NCI-H524 (cell line): ENCODE data around the gene FARP1.

Experiments
- DNase-seq, 2 experiments: peaks; one replicate each; lab custom pipeline; 2025; lab: John Stamatoyannopoulos, UW

Gene FARP1, protein sequence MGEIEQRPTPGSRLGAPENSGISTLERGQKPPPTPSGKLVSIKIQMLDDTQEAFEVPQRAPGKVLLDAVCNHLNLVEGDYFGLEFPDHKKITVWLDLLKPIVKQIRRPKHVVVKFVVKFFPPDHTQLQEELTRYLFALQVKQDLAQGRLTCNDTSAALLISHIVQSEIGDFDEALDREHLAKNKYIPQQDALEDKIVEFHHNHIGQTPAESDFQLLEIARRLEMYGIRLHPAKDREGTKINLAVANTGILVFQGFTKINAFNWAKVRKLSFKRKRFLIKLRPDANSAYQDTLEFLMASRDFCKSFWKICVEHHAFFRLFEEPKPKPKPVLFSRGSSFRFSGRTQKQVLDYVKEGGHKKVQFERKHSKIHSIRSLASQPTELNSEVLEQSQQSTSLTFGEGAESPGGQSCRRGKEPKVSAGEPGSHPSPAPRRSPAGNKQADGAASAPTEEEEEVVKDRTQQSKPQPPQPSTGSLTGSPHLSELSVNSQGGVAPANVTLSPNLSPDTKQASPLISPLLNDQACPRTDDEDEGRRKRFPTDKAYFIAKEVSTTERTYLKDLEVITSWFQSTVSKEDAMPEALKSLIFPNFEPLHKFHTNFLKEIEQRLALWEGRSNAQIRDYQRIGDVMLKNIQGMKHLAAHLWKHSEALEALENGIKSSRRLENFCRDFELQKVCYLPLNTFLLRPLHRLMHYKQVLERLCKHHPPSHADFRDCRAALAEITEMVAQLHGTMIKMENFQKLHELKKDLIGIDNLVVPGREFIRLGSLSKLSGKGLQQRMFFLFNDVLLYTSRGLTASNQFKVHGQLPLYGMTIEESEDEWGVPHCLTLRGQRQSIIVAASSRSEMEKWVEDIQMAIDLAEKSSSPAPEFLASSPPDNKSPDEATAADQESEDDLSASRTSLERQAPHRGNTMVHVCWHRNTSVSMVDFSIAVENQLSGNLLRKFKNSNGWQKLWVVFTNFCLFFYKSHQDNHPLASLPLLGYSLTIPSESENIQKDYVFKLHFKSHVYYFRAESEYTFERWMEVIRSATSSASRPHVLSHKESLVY

DNA sequence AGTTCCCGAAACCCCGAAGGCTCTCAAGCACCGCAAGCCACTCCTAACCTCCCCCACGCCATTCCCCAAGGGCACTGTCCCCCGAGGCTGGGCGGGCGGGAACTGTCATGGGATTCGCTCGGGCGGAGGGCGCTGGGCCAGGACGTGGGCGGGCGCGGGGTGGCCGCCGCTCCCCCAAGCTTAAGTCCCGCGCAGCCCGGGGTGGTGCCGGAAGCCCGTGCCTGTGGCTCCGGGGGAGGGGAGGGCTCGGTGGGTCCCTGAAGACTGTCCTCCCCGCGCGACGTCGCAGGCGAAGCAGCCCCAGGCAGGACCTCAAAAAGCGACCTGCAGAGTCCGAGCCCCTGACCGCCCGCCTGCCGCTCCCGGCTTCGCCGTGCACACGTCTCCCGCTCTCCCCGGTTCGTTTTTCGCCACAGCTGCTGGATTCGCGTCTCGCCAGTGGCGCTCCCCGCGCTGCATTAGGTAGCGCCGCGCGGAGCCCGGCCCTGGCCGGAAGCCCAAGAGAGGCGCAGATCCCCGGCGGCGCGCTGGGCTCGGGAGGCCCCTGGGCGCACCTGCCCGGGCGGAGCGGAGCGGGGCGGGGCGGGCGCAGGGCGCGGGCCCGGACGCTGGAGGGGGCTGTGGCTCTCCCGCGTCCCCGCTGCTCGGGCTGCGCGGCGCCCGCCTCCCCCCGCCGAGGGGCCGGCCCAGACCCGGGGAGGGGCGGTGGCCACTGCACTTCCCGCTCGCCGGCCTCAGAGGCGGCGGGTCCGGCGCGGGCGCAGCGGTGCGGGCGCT lies at the start of gene FARP1:
Gene FARP1 (plus strand): TSS at position 715 of the 777 bp plus-strand sequence. CDS start 70,149 bp downstream, outside the sequence.
- peak; percentile 51 to 76 for DNase-seq

DNA sequence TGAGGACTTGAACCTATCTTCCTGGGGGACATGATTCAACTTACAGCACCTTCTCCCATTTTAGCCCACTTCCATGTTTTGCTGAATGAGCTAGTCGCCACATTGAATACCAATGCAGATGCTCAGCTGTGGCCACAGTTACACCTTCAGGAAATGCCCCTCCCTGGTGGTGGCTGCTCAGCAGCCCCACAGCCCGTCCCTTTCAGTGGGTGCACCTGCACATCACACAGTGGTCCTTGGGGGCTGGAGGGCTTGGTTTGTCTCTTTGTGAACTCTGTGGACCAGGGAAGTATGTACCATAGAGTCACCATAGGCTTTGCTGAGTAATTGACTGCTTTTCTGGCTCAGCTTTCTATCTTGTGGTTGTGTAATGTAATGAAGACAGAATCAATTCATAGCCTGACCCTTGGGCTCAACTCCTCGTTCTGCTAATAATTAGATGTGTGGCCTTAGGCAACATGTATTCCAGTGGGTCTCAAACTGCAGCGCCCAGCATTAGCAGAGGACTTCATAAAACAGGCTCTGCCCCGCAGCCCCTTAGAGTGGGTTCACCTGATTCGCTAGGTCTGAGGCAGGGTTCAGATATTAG lies 48.1 kb upstream of the FARP1 start:
- no peak for DNase-seq

DNA sequence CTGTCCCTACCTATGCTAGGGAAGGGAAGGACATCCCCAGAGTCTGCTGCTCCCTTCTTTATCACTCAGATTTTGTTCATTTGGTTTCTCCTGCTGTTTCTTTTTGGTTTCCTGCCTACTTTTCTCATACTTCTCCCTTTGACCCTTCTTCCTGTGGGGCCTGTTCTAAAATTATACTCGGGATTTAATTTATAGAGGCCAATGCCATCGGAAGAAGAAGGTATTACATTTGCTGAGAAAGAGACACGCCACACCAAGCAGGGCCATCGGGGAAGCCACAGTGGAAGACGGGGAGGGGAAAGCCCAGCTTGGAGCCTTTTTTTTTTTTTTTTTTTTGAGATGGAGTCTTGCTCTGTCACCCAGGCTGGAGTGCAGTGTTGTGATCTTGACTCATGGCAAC lies 46.8 kb upstream of the FARP1 start:
- no peak for DNase-seq

DNA sequence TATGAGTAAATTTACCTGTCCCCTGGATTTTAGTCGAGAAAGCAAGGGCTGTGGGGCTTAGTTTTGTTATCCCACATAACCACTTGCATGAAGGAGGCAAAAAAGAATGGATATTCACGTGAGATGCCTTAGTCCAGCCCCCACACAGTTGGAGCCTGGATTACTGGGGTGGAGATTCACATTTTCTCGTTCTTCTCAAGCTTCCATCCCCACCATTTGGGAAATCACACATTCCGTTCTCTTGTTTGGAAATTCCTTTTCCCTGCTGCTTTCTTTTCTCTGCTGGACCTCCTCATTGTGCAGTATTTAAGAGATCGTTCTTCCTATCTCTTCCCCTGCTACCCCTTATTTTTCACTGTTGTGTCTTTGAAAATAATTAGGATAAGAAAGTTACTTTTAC lies 45.1 kb upstream of the FARP1 start:
- no peak for DNase-seq

DNA sequence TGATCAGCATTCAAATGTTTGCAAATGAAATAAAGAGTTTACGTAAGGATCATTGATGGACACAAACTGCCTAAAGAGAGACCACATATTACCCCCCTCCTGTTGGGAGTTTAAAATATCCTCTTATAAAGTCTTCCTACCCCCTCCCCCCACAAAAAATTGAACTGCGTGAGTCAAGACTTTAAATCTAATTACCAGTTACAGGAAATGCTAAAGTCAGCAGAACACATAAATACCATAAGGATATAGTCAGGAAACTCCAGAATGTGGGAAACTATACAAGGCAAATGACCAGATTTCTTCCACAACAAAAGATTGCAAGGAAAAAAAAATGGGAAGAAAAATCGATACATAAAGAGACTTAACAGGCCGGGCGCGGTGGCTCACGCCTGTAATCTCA lies 44.4 kb upstream of the FARP1 start:
- no peak for DNase-seq

DNA sequence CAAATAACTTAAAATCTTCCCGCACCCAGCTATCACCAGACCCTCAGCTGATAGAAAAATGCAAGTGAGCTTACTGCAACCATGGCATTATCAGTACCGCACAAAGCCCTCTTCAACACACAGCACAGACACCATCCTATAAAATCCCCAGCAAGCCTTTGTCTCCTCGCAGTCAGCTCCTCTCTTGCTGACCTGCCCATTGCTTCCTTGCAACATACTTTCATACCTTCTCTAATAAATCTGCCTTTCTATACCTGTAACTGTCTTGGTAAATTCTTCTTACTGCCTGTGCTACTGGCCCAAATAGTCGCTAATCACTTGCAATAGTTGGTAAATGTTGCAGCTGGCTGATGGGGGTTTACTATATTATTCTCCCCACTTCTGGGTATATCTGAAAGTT lies 43.3 kb upstream of the FARP1 start:
- no peak for DNase-seq

DNA sequence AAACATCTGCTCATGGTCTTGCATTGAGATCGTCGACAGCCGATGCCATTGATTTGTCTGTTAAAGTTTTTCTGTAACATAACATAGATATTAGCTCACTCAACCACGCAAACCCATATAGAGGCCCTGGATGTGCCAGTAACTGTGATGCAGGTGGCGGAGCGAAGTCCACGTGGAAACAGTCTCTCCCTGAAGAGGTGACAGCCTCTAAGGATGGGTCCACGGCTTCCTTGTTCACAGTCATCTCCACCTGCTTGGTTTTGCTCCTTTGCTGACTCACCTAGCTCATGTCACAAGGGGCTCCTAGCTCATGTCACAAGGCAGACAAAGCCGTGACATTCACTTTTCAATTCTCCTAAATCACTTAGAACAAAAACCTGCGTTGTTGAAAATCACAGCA lies 42.4 kb upstream of the FARP1 start:
- no peak for DNase-seq

DNA sequence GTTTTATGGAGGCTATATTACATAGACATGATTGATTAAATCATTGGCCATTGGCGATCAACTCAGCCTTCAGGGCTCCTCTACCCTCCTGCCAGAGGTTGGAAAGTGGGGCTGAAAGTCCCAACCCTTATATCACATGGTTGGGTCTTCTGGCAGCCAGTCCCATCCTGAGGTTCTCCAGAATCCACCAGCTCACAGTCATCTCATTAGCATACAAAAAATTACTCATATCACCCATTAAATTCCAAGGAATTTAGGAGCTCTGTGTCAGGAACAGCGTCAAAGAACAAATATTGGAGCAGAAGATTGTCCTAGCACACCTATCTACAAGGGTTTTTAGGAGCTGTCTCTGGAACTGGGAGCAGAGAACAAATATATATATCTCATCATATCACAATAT lies 39.4 kb upstream of the FARP1 start:
- no peak for DNase-seq

DNA sequence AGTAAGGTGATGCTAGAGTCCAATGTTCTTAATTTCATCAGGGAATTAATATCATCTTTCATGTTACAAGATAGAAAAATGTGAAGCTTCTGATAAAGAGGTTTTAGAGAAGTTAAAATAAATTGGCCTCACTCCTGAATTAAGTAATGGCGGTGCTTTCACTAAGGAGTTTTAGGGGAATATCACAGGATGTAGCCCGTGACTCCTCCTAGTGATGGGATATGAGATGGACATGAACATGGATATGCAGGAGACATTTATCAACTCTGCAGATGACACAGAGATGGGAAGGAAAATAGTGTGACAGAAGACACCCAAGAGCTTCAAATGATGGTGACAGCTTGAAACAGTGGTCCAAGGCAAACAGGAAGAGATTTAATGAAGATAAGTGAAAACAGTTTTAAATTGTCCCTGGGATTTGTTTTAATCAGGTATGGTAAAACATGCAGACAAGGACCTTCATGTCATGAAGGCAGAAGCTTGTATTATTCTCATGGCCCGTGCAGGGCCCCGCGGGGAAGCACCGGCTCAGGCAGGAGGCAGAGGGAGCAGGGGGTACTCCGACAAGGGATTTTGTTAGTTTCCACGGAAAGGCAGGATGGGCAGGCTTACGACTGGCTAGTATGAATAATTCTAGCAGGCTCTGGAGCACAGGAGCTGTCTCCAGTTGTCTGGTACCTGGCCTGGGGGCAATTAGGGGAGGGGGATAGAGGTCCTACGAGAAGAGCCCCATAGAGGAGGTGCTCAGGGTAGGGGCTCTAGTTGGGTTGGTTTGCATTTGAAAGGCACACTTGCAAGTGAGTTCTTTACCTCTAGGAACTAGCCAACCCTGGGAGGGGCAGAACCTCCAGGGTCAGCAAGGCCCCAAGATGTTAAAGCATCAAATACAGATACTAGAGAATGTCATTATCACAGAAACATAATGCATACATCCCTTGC lies 38.7 kb upstream of the FARP1 start:
- no peak for DNase-seq

DNA sequence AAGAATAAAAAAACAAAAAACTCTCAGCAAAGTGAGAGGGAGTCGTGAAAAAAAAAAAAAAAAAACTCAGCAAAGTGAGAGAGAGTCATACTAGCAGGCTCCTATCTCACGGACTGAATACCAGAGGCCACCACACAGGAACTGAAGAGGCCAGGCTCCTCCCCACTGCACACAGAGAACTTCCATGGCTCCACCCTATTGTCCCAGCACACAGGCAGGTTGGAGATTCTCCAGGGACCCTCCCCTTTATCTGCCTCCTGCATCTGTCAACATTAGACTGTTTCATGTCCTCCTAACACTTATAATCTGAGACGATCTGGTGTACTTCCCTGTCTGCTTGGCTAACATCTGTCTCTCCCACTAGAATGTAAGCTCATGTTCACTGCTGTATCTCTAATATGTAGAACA lies 37.0 kb upstream of the FARP1 start:
- DNase-seq: peak; percentile 30 to 79

DNA sequence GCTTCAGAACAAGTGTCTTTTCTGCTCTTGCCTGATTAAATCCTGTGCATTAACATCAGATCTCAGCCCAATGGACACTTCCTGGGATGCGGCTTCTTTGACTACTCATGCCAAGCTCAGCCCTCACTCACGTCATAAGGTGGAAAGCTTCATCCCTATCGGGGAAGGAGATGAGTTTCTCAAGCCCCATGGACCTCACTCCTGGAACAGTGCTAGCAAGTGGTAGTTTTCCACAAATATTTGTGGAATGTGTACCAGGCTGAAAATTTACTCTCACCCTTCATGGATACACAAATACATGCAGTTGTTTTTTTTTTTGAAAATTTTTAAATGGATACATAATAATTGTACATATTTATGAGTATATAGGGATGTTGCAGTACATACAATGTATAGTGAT lies 34.6 kb upstream of the FARP1 start:
- DNase-seq: no peak

DNA sequence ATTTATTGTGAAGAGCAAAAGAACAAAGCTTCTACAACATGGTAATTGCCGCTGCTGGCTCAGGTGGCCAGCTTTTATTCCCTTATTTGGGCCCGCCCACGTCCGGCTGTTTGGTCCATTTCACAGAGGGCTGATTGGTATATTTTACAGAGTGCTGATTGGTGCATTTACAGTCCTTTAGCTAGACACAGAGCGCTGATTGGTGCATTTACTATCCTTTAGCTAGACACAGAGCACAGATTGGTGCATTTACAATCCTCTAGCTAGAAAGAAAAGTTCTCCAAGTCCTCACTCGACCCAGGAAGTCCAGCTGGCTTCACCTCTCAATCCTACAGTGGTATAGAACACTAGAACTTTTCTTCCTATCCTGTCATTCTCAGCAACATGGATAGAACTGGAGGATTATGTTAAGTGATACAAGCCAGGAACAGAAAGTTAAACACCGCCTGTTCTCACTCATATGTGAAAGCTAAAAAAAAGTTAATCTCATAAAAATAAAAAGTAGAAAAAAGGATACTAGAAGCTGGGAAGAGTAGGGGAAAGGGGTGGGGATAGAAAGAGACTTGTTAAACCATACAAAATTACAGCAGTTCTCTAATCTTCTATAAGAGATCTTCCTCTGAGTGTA lies 33.6 kb upstream of the FARP1 start:
- DNase-seq: no peak

DNA sequence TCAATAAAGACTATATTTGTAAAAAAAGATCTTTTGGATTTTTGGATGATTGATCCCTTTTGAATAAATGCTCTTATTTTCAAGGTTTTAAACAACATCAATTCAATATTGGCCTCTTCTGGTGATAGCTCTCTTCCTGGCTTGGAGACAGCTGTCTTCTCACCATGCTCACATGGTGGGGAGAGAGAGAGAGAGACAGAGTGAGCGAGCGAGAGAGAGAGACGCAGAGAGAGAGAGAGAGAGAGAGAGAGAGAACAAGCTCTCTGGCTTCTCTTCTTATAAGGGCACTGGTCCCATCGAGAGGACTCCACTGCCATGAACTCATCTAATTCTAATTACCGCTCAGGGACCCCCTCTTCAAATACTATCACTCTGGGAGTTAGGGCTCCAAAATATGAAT lies 32.1 kb upstream of the FARP1 start:
- DNase-seq: no peak

DNA sequence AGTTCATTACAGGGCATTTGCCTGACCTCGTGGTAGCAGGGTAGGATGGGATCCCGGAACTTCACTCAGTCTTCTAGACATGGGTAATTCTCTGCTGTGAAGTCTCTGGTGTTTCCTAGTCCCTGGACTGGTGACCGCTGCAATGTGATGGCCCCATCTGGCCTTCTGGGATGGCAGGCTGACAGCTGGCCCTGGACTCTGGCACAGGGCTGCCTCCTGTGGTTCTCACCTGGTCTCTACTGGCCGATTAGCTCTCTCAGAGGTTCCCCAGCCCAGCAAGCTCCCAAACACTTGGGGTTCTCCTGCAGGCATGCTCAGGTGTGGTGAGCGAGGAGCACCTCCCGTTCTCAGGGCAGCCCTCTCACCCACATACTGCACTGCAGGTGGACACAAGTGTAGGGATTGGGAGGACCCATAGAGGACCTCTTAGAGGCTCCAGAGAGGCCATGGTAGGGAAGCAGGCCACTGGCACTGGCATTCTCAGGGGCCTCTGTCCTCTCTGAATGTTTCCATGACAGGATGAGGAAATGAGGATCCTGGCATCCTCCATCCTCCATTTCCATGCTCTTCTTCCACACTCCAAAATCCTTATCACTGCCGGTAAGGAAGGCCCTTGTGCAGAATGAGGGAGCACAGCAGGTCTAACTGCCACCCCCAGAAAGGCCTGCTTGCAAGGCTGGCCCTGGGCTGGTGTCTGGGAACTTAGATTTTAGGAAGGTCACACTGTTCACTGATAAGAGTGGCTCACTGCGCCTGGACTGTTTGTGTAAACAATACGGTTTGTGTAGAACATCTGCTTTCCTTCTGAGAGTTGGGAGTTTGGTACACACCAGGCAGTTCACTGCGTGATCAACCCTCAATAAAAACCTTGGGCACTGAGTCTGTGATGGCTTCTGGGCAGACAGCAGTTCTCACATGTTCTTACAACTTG lies 31.5 kb upstream of the FARP1 start:
- DNase-seq: no peak

DNA sequence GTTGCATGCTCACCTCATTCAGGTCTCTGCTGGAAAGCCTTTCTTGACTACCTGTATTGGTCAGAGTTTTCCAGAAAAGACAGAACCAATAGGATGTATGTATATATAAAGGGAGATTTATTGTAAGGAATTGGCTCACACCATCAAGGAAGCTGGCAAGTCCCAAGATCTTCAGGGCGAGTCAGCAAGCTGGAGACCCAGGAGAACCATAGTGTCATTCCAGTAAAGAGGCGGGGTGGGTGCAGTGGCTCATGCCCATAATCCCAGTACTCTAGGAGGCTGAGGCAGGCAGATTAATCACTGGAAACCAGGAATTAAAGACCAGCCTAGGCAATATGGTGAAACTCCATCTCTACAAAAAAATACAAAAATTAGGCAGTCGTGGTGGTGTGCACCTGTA lies 30.4 kb upstream of the FARP1 start:
- no peak for DNase-seq

DNA sequence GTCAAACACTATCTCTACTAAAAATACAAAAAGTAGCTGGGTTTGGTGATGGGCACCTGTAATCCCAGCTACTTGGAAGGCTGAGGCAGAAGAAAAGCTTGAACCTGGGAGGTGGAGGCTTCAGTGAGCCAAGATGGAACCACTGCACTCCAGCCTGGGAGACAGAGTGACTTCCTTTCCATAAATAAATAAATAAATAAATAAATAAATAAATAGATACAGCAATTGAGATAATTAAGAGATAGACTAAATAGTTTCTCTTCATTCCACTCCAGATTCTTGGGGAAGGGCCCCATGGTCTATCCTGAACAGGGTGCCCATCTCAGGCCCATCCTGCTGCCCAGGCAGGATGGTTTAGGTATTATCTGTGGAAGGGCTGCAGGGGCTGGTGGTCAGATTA lies 24.0 kb upstream of the FARP1 start:
- DNase-seq: peak in 1 of 2 experiments; percentile 8

DNA sequence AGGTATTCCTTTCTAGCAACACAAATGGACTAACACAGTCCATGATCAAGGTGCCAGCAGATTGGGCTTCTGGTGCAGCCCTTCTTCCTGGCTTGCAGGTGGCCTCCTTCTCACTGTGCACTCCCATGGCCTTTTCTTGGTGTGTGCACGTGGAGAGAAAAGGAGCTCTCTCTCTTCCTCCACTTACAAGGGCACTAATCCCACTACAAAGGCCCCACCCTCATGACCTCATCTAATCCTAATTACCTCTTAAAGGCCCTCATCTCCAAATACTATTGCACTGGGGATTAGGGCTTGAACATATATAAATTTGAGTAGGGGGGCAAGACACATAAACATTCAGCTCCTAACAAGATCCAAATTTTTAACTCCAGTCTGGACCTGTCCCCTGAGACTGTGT lies 19.7 kb upstream of the FARP1 start:
- DNase-seq: peak; percentile 63 to 71

DNA sequence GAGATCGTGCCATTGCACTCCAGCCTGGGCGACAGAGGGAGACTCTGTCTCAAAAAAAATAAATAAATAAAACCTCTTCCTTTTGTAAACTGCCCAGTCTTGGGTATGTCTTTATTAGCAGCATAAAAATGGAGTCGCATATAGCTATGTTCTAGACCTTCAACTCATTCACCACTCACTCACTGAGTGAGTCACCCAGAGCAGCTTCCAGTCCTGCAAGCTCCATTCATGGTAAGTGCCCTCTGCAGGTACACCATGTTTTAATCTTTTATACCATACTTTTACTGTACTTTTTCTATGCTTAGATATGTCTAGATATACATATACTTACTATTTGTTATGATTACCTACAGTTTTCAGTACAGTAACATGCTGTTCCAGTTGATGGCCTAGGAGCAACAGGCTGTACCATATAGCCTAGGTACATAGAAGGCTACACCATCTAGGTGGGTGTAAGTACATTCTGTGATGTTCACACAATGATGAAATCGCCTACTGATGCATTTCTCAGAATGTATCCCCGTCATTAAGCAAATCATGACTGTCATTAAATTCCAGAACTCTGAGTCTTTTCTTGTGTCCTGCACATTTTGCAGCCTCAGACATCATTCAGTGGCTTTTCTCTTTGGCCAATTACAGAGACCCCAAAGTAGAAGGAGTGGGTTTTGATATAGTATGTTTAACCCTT lies 13.7 kb upstream of the FARP1 start:
- no peak for DNase-seq
